Esophagus muscularis mucosa (tissue), 4 donors: ENCODE data around the gene ADAMTS9.

ENCODE experiments used
- CTCF ChIP-seq, 3 experiments: fragments of 200-600 bp in 2 of 3; fragments of 450-650 bp in 1 of 3; sonication (generic) in 2 of 3; IDR thresholded peaks; one replicate each; pipeline ENCODE4 v1.5.1; 2017 to 2019; ENCODE audit warnings: antibody characterized with exemption in 3 of 3, mild to moderate bottlenecking in 2 of 3, moderate library complexity in 1 of 3
- EP300 ChIP-seq: sonication (generic); formaldehyde crosslinking; IDR thresholded peaks from one replicate; pipeline ENCODE4 v1.6.1; 2017; ENCODE audit warnings: antibody characterized with exemption
- POLR2A ChIP-seq: fragments of 450-650 bp; IDR thresholded peaks from one replicate; pipeline ENCODE4 v1.6.1; 2017; ENCODE audit warnings: antibody characterized with exemption, moderate library complexity, mild to moderate bottlenecking, low read depth
- POLR2AphosphoS5 ChIP-seq, 2 donors: sonication (generic); formaldehyde crosslinking; IDR thresholded peaks; one replicate each; pipeline ENCODE4 v1.6.1; 2017; ENCODE audit warnings: antibody characterized with exemption in 2 of 2

GRCh38 chr3:64638511-64638910, 49.3 kb downstream of the ADAMTS9 start:
- TF ChIP-seq POLR2A (no peak), EP300 (no peak), CTCF (IDR thresholded peaks at IDR 0.05) (no peak), POLR2AphosphoS5 (IDR thresholded peaks at IDR 0.05) (no peak)
